Stimulated activated naive CD8-positive, alpha-beta T cell treated with anti-CD3 and anti-CD28 coated beads, Interleukin-15, Interleukin-2, amounts not matched to agents 100 ng/mL and 50 ng/mL, for 24 hours (primary cell): ENCODE data around the gene PCAT7.
A peak's percentile ranks its signal among the peaks of the same experiment; 100 is the strongest.

Source experiments
- H3K27ac Mint-ChIP-seq: one replicate; pipeline ENCODE4 v1.8.0; 2021; ENCODE audit warnings: mild to moderate bottlenecking, mixed read lengths
- H3K27me3 Mint-ChIP-seq: one replicate; pipeline ENCODE4 v1.8.0; 2021; ENCODE audit warnings: mixed read lengths
- H3K36me3 Mint-ChIP-seq: one replicate; pipeline ENCODE4 v1.8.0; 2021; ENCODE audit warnings: low read depth, mixed read lengths
- H3K4me1 Mint-ChIP-seq: one replicate; pipeline ENCODE4 v1.8.0; 2021; ENCODE audit warnings: low read depth, mixed read lengths
- H3K4me3 Mint-ChIP-seq: one replicate; pipeline ENCODE4 v1.8.0; 2021; ENCODE audit warnings: mild to moderate bottlenecking, mixed read lengths
- H3K9me3 Mint-ChIP-seq: one replicate; pipeline ENCODE4 v1.8.0; 2021; ENCODE audit warnings: mixed read lengths

PCAT7 gene

GRCh38 chr9:94606646-94607422 lies 52.0 kb downstream of the PCAT7 start:
- no peak overlapping the region for H3K4me3 Mint-ChIP-seq
- H3K27ac Mint-ChIP-seq = no peak overlapping the region
- H3K36me3 Mint-ChIP-seq = no peaks in the 10 kb centered on the region
- H3K4me1 Mint-ChIP-seq = peaks cover 19% of the 10 kb centered on the region
- peaks cover 15% of the 10 kb centered on the region for H3K27me3 Mint-ChIP-seq
- no peaks in the 10 kb centered on the region for H3K9me3 Mint-ChIP-seq

DNA sequence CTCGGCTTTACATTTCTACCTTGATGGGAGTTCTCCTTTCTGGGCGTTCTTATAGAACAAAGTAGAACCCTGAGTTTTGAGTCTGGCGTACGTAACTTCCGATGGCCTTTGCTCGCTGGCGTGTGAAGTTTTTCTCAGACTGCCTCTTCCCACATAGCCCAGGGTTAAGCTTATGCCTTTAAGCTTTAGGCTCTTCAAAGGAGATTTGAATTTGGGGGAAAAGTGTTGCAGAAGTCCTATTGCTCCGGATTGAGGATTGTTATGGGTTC lies 52.5 kb downstream of the PCAT7 start:
- Mint-ChIP-seq H3K4me3 (no peak overlapping the region), H3K27me3 (peaks cover 19% of the 10 kb centered on the region), H3K36me3 (no peaks in the 10 kb centered on the region)

GRCh38 chr9:94610181-94610606 lies 55.3 kb downstream of the PCAT7 start:
- Mint-ChIP-seq H3K27ac (no peak overlapping the region), H3K36me3 (no peaks in the 10 kb centered on the region), H3K4me1 (peaks cover 14% of the 10 kb centered on the region), H3K4me3 (no peak overlapping the region), H3K27me3 (peaks cover 22% of the 10 kb centered on the region), H3K9me3 (no peaks in the 10 kb centered on the region)

More for the DNA sequence above, 52.5 kb downstream of the PCAT7 start:
- H3K9me3 Mint-ChIP-seq = no peaks in the 10 kb centered on the region
- peaks cover 24% of the 10 kb centered on the region for H3K4me1 Mint-ChIP-seq
- no peak overlapping the region for H3K27ac Mint-ChIP-seq

DNA sequence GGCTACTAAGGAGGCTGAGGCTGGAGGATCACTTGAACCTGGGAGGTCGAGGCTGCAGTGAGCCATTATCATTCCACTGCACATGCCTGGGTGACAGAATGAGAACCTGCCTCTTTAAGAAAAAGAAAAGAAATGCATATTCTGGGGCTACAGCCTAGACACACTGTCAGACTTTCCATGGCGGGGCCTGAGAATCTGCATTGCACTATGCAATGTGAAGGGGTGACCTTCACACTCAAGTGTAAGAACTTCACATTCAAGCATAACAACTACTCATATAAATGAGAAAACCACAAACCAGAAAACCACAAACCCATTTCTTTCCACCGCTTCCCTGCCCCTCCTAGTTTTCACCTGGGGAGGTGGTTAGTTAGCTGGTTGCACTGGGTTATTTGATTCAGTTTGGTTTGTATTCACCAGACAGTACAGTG lies 56.8 kb downstream of the PCAT7 start:
- H3K27me3 Mint-ChIP-seq = peaks cover 26% of the 10 kb centered on the region
- H3K4me1 Mint-ChIP-seq = peaks cover 14% of the 10 kb centered on the region
- peak overlapping the region; percentile 80 for H3K27ac Mint-ChIP-seq
- no peaks in the 10 kb centered on the region for H3K9me3 Mint-ChIP-seq
- no peaks in the 10 kb centered on the region for H3K36me3 Mint-ChIP-seq
- no peak overlapping the region for H3K4me3 Mint-ChIP-seq

DNA sequence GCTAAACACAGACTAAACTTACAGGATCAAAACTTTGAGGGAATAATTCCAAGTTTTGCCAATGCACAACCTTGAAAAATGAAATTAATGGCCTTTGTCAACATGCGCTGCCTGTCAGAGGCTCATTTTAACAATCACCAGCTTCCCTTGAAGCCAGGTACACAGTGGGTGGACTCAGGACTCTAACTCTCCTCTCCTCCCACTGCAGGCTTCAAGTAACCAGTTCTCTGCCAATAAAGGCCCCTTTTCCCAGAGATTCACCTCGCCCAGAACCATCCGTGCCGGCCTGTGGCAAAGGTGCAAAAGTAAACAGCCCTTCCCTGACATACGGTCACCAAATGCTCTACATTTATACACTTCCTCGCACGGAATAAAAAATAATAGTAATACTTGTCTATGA lies 57.2 kb downstream of the PCAT7 start:
- Mint-ChIP-seq H3K4me1 (peaks cover 14% of the 10 kb centered on the region), H3K4me3 (no peak overlapping the region), H3K36me3 (no peaks in the 10 kb centered on the region), H3K9me3 (no peaks in the 10 kb centered on the region), H3K27ac (peak overlapping the region; percentile 80), H3K27me3 (peaks cover 22% of the 10 kb centered on the region)

GRCh38 chr9:94613003-94613402 lies 58.1 kb downstream of the PCAT7 start:
- Mint-ChIP-seq H3K27ac (no peak overlapping the region), H3K9me3 (no peaks in the 10 kb centered on the region), H3K27me3 (peaks cover 26% of the 10 kb centered on the region), H3K4me1 (peaks cover 14% of the 10 kb centered on the region), H3K4me3 (no peak overlapping the region), H3K36me3 (no peaks in the 10 kb centered on the region)

- peaks cover 6% of the 10 kb centered on the region for H3K4me1 Mint-ChIP-seq
- H3K27me3 Mint-ChIP-seq = peaks cover 11% of the 10 kb centered on the region
- H3K27ac Mint-ChIP-seq = no peak overlapping the region
- no peaks in the 10 kb centered on the region for H3K9me3 Mint-ChIP-seq
- no peak overlapping the region for H3K4me3 Mint-ChIP-seq
- no peaks in the 10 kb centered on the region for H3K36me3 Mint-ChIP-seq
Observed at GRCh38 chr9:94619026-94619425, 64.1 kb downstream of the PCAT7 start.
